Muscle layer of duodenum (tissue), 2 donors: ENCODE data around the gene HTT.

Source experiments
- H3K27ac ChIP-seq: one replicate; pipeline ENCODE4 v1.7.0; 2013; ENCODE audit warnings: mild to moderate bottlenecking, low read length
- H3K27me3 ChIP-seq: one replicate; pipeline ENCODE4 v1.7.0; 2013; ENCODE audit warnings: low read depth, mild to moderate bottlenecking, control low read depth, low read length
- H3K36me3 ChIP-seq, 2 donors: one replicate each; pipeline ENCODE4 v1.7.0; 2013; ENCODE audit warnings: low read length in 2 of 2, control low read depth in 1 of 2, mild to moderate bottlenecking in 1 of 2; ENCODE audit not compliant: insufficient read depth in 2 of 2, control insufficient read depth in 1 of 2
- H3K4me1 ChIP-seq, 2 donors: one replicate each; pipeline ENCODE4 v1.7.0; 2013; ENCODE audit warnings: low read length in 2 of 2, mild to moderate bottlenecking in 2 of 2, control low read depth in 1 of 2, moderate library complexity in 1 of 2; ENCODE audit not compliant: insufficient read depth in 2 of 2, control insufficient read depth in 1 of 2
- H3K4me3 ChIP-seq, 2 donors: one replicate each; pipeline ENCODE4 v1.7.0; 2013; ENCODE audit warnings: low read length in 2 of 2, low read depth in 1 of 2, mild to moderate bottlenecking in 1 of 2
- H3K9me3 ChIP-seq, 2 donors: one replicate each; pipeline ENCODE4 v1.7.0; 2013; ENCODE audit warnings: low read length in 2 of 2, control low read depth in 1 of 2, mild to moderate bottlenecking in 1 of 2; ENCODE audit not compliant: control insufficient read depth in 1 of 2
- donor health status: healthy.

Gene HTT

DNA sequence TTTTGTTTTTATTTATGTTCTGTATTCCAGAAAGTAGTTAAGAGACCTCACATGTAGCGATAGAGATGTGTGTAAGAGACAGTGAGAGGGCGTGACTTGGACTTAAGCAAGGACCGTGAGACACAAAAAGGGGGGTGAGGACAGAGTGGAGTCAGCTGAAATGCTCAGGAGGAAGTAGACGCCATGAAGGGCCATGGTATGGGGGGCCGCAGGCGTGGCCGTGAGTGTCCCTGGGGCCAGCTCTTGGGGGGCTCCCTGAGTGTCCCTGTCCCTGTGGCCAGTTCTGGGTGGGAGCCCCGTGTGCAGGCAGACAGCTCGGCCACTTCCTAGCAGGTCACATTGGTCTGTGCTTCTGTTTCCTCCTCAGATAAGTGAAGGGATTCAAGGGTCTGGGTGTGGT lies 151.5 kb downstream of the HTT start:
- Histone ChIP-seq H3K4me1 (peaks cover 6 to 7% of the 10 kb centered on the region in 2 donors), H3K27ac (no peak overlapping the region), H3K27me3 (no peaks in the 10 kb centered on the region), H3K9me3 (no peaks in the 10 kb centered on the region), H3K36me3 (peaks cover 71 to 80% of the 10 kb centered on the region in 2 donors), H3K4me3 (no peak overlapping the region)

- H3K36me3 ChIP-seq = peaks cover 70 to 80% of the 10 kb centered on the region in 2 donors
- H3K27ac ChIP-seq = no peak overlapping the region
- H3K4me3 ChIP-seq = no peak overlapping the region
- no peaks in the 10 kb centered on the region for H3K27me3 ChIP-seq
- peaks cover 6 to 7% of the 10 kb centered on the region in 2 donors for H3K4me1 ChIP-seq
- no peaks in the 10 kb centered on the region for H3K9me3 ChIP-seq
These were observed 152.0 kb downstream of the HTT start for GRCh38 chr4:3226467-3226866.

GRCh38 chr4:3226944-3227343 lies 152.5 kb downstream of the HTT start:
- no peaks in the 10 kb centered on the region for H3K27me3 ChIP-seq
- no peak overlapping the region for H3K4me3 ChIP-seq
- H3K27ac ChIP-seq = no peak overlapping the region
- peaks cover 72 to 80% of the 10 kb centered on the region in 2 donors for H3K36me3 ChIP-seq
- no peaks in the 10 kb centered on the region for H3K9me3 ChIP-seq
- H3K4me1 ChIP-seq = peaks cover 6 to 7% of the 10 kb centered on the region in 2 donors

DNA sequence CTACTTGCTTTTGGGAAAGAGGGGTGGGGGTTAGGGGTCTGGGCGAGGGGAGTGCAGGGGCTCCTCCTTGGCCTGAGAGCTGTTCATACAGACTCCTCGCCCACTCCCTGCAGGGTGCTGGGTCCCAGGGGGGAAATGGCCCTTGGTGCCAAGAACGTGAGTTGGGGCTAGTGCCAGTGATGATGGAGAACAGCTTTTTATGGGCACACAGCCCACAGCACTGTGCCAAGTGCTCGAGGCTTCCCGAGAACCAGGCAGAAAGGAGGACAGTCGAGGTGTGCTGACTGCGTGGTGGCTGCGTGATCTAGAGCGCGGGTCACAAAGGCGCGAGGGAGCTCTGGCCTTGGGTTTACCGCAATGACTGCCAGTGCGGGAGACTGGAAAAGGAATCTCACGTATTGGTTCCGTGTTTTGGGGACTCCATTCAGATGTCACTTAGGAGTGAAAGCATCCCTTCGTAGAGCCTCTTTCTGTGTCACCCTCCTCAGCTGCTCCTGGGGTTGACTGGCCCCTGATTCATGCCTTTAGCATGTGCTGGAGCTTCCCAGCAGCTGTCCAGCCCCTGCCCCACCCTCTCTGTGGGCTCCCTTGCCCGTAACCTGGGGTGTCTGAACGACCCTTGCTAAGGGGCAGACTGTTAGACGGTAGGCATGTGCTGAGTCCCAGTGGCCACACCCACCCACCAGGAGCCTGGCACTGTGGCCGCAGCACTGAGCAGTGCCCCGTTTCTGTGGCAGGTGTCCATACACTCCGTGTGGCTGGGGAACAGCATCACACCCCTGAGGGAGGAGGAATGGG lies 153.6 kb downstream of the HTT start:
- no peaks in the 10 kb centered on the region for H3K27me3 ChIP-seq
- H3K27ac ChIP-seq = no peak overlapping the region
- H3K4me3 ChIP-seq = no peak overlapping the region
- H3K9me3 ChIP-seq = no peaks in the 10 kb centered on the region
- peaks cover 6 to 7% of the 10 kb centered on the region in 2 donors for H3K4me1 ChIP-seq
- peaks cover 72 to 81% of the 10 kb centered on the region in 2 donors for H3K36me3 ChIP-seq

DNA sequence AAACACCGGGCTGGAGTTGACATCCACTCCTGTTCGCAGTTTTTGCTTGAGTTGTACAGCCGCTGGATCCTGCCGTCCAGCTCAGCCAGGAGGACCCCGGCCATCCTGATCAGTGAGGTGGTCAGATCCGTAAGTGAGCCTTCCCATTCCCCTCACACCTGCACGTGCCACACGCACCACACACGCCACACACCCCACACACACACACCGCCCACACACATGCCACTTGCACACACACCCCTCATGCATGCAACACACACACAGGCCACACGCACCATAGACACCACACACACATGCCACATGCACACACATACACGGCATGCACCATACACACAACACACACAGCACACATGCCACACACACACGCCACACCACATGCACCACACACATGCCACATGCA lies 154.4 kb downstream of the HTT start:
- Histone ChIP-seq H3K27me3 (no peaks in the 10 kb centered on the region), H3K9me3 (no peaks in the 10 kb centered on the region), H3K36me3 (peaks cover 72 to 81% of the 10 kb centered on the region in 2 donors), H3K4me1 (peaks cover 6 to 7% of the 10 kb centered on the region in 2 donors), H3K4me3 (no peak overlapping the region), H3K27ac (no peak overlapping the region)

DNA sequence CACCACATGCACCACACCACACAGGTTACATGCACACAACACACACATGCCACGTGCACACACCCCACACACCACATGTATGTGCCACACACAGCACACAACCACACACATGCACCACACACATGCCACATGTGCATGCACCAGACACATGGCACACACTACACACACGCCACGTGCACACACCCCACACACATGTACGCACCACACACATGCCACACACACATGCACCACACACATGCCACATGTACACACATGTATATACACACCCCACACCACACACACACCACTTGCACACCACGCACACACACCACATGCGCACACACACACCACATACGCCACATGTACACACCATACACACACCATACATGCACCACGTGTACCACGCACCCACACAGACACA lies 154.8 kb downstream of the HTT start:
- Histone ChIP-seq H3K9me3 (no peaks in the 10 kb centered on the region), H3K27me3 (no peaks in the 10 kb centered on the region), H3K4me3 (no peak overlapping the region), H3K4me1 (peaks cover 6 to 7% of the 10 kb centered on the region in 2 donors), H3K36me3 (peaks cover 69 to 81% of the 10 kb centered on the region in 2 donors), H3K27ac (no peak overlapping the region)

- Histone ChIP-seq H3K4me3 (no peak overlapping the region), H3K9me3 (no peaks in the 10 kb centered on the region), H3K27me3 (no peaks in the 10 kb centered on the region), H3K4me1 (peaks cover 6 to 7% of the 10 kb centered on the region in 2 donors), H3K27ac (no peak overlapping the region), H3K36me3 (peaks cover 64 to 81% of the 10 kb centered on the region in 2 donors)
These were observed 155.5 kb downstream of the HTT start for GRCh38 chr4:3229964-3230363.

GRCh38 chr4:3231471-3231870 lies 157.0 kb downstream of the HTT start:
- no peak overlapping the region for H3K27ac ChIP-seq
- peaks cover 73 to 84% of the 10 kb centered on the region in 2 donors for H3K36me3 ChIP-seq
- H3K4me3 ChIP-seq = no peak overlapping the region
- H3K9me3 ChIP-seq = no peaks in the 10 kb centered on the region
- H3K27me3 ChIP-seq = no peaks in the 10 kb centered on the region
- H3K4me1 ChIP-seq = peaks cover under 1 to 4% of the 10 kb centered on the region in 2 donors

GRCh38 chr4:3232001-3232400 lies 157.5 kb downstream of the HTT start:
- Histone ChIP-seq H3K4me3 (no peak overlapping the region), H3K27me3 (no peaks in the 10 kb centered on the region), H3K36me3 (peaks cover 68 to 87% of the 10 kb centered on the region in 2 donors), H3K4me1 (no peaks in the 10 kb centered on the region), H3K27ac (no peak overlapping the region), H3K9me3 (no peaks in the 10 kb centered on the region)

DNA sequence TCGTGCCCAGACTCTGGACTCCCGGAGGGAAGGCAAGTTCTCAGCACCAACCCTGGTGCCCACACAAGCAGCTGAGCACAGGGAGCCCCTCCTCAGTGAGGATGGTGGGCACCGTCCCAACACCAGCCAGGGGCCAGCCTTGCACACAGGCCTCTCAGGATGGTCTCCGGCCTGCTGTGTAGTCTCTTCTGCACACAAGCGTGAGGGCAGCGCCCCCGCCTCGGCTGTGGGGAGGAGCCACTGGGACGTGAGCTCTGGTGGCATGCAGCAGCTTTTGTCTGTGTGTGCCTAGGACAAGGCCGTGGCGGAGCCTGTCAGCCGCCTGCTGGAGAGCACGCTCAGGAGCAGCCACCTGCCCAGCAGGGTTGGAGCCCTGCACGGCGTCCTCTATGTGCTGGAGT lies 158.4 kb downstream of the HTT start:
- Histone ChIP-seq H3K9me3 (no peaks in the 10 kb centered on the region), H3K27ac (no peak overlapping the region), H3K36me3 (peaks cover 67 to 93% of the 10 kb centered on the region in 2 donors), H3K4me3 (no peak overlapping the region), H3K27me3 (no peaks in the 10 kb centered on the region), H3K4me1 (no peaks in the 10 kb centered on the region)

GRCh38 chr4:3233391-3234071 lies 159.1 kb downstream of the HTT start:
- Histone ChIP-seq H3K36me3 (peaks cover 60 to 93% of the 10 kb centered on the region in 2 donors), H3K9me3 (no peaks in the 10 kb centered on the region), H3K27me3 (no peaks in the 10 kb centered on the region)

More at GRCh38 chr4:3233391-3234071, 159.1 kb downstream of the HTT start:
- no peak overlapping the region for H3K4me3 ChIP-seq
- no peak overlapping the region for H3K27ac ChIP-seq
- H3K4me1 ChIP-seq = no peaks in the 10 kb centered on the region
